GM21390 (cell line): ENCODE data around the gene NEURL4.
"Not testable (repeated sequence)": the region's sequence is repeated elsewhere in the genome, so short reads cannot be mapped to it uniquely, and the experiment has no call there.

Source experiments
- ATAC-seq: cut with Tn5 transposase; IDR thresholded peaks from one replicate; pipeline ENCODE4 v1.9.1; 2021; ENCODE audit not compliant: unreplicated experiment

NEURL4 gene

DNA sequence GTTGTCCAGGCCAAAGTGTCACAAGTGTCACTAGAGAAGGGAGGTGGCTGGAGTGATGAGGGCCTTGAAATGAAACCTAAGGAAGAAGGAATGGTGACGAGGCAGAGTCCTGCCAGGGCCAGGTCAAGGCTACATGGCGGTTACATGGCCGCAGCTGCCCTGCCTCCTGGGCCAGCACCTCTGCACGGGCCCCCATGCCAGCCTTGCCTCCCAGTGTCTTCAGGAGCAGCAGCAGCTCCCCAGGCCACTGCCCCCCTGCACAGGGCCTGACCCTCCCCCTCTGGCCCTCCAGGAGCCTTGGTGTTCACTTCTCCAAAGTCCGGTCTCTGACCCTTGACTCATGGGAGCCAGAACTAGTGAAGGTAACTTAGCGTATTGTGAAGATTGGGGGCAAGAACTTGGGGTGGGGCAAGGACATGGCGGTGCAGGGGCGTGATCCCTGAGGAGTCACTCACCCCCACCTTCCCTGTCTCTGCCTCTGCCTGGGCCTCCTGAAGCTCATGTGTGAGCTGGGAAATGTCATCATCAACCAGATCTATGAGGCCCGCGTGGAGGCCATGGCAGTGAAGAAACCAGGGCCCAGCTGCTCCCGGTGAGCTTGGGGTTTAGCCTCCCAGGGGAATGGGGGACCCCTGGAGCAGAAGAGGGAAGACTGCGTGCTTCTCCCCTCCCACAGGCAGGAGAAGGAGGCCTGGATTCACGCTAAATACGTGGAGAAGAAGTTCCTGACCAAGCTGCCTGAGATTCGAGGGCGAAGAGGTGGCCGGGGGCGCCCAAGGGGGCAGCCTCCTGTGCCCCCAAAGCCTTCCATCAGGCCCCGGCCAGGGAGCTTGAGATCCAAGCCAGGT lies 18.7 kb upstream of the NEURL4 start:
- no peak for ATAC-seq

DNA sequence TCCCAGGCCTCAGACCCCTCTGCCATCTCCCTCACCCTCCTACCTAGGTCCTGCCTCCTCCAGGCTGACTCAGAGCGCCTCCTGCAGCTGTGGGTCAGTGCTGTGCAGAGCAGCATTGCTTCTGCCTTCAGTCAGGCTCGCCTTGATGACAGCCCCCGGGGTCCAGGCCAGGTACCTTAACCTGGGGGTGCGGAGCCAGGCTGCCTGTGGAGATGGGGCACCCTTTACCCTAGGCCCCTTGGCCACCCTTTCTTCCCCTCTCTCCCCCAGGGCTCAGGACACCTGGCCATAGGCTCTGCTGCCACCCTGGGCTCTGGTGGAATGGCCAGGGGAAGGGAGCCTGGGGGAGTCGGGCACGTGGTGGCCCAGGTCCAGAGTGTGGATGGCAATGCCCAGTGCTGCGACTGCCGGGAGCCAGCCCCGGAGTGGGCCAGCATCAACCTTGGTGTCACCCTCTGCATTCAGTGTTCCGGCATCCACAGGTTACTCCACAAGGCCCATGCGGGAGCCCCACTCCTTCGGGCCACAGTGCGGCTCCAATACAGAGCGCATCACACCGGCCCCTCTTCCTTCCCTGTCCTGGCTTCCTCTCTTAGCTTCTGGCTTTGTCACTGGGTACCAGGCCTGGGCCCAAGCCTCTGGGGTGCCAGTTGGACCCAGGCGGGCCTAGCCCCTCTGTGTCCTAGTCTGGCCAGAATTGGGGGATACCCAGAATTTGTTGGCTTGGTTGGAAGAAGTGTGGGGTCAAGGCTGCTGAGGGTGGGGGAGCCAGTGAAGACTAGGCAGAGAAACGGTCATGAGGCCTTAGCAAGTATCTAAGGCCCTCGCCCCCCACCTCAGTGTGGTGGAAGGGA lies 17.9 kb upstream of the NEURL4 start:
- no peak for ATAC-seq

DNA sequence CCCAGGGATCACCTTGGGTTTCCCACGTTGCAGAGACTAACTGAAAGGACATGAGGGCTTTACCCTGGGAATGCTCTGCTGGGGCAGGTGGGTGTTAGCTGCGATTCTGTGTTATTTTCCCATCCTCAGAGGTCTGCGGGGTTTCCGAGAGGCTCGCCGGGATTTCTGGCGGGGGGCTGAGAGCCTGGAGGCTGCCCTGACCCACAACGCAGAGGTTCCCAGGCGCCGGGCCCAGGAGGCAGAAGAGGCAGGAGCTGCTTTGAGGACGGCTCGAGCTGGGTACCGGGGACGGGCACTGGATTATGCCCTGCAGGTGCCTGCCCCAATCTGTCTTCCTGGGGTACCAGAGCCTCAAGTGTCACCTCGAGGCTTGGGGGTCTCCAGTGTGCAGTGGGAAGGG lies 14.1 kb upstream of the NEURL4 start:
- no peak for ATAC-seq

DNA sequence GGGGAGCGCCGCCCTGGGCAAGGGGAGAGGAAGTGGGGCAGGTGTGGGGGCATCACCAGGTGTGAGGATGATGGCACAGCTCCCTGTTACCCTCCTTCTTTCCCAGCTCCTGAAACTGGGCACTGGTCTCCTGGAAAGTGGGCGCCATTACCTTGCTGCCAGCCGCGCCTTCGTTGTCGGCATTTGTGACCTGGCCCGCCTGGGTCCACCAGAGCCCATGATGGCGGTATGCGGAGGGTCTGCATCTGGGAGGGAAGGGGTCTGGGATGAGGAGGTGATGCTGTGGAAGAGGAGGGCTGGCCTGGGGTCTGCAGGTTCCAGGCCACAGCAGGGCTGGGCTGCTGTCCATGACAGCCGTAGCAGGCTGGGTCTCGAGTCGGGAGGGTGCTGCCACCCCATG lies 12.7 kb upstream of the NEURL4 start:
- ATAC-seq, result no peak

DNA sequence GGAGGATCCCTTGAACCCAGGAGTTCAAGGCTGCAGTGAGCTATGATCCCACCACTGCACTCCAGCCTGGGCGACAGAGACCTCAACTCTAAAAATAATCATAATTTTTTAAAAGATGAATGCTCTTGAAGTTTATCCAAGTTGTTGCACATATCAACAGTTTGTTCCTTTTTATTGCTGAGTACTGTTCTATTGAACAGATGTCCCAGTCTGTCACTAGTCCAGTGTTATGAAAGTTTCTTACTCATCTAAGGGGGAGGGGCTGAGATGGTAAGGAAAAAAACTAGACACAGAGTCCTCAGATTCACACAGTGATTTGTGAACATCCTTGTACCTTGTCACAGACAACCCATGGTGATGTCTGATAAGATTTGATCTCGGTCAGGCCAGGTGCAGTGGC lies 11.0 kb upstream of the NEURL4 start:
- ATAC-seq, result no peak

DNA sequence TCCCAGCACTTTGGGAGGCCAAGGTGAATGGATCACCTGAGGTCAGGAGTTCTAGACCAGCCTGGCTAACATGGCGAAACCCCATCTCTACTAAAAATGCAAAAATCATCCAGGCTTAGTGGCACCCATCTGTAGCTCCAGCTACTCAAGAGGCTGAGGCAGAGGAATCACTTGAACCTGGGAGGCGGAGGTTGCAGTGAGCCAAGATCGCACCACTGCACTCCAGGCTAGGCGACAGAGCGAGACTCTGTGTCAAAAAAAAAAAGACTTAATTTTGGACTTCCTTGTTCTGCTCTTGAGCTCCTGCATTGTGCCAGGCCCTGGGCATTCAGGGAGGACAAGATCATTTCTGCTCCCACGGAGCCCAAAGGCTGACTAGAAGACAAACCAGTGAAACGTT lies 8.5 kb upstream of the NEURL4 start:
- ATAC-seq, result not testable (repeated sequence)

DNA sequence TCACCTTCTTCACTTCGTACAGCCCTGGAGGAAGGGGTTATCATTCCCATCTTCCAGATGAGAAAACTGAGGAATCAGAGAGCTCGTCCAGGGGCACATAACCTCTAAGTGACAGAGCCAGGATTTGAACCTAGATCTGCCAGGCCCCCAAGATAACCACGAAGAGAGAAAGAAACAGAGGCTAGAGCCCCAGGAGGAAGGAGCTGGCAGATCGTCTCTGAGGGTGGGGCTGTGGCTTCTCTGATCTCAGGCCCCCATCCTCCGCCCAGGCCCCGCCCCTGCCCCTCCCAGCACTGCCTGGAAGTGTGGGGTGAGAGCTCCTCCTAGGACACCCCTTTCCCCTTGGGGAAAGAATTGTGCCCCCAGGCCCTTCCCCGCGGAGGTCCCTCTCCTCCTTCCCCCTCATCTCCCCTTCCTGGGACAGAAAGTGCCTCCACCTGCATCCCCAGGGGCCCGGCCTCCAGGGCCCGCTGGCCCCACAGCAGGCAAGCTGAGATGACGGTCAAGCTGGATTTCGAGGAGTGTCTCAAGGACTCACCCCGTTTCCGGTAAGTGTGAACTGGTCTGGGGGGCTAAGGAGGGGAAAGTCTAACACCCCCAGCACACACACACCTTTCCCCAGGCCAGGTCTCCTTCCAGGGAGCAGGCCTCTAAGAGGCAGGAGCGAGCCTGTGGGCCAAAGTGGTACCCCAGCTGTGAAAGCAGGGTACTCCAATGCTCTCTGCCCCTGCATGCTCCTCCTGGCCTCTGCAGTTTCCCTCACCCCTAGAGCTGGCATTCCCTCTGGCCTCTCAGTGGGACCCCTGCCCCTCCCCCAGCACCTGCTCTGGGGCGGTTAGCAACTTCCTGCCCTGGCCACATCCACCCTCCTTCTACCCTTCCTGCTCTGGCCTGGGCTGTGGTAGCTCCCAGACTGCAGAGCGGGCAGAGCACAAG lies 7.4 kb upstream of the NEURL4 start, which contains the start of gene ACAP1:
Gene ACAP1, plus strand, starts transcription at position 290 of the 936 bp plus-strand sequence. Its CDS starts 206 bp downstream, at position 496.
- no peak for ATAC-seq

DNA sequence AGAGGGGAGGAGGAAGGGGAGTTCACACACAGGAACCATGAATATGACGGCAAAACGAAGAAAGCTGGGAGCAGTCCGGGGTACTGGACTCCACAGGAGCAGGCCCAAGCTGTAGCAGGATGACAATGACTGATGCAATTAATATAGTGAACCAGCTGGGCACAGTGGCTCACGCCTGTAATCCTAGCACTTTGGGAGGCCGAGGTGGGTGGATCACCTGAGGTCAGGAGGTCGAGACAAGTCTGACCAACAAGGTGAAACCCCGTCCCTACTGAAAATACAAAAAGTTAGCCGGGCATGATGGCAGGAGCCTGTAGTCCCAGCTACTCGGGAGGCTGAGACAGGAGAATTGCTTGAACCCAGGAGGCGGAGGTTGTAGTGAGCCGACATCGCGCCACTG lies 6.6 kb upstream of the NEURL4 start:
- not testable (repeated sequence) for ATAC-seq

DNA sequence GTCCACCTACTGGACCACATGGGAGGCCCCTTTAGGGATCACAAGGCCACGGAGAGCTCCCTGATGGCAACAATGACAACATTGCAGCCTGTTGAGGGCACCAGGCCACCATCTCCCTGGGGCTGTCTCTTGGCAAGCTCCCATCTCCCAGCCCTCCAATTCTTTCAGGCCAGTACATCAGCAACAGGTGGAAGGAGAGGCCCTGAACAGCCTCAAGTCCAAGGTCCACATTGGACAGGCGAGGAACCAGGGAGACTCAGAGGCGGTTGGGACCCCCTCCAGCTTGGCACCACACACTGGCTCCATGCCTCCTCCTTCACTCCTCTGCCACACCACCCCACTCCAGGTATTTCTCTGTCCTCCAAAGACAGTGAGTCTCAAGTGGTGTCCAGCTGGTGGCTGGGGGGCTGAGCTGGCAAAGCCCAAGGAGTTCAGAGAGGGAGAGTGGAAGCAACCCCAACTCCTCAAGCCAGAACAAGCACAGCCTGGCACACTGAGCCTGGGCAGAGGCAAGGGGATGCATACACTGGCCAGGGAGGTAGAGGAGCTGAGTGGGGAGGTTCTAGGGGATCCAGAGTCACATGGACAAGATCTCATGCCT lies 5.9 kb upstream of the NEURL4 start:
- no peak for ATAC-seq

DNA sequence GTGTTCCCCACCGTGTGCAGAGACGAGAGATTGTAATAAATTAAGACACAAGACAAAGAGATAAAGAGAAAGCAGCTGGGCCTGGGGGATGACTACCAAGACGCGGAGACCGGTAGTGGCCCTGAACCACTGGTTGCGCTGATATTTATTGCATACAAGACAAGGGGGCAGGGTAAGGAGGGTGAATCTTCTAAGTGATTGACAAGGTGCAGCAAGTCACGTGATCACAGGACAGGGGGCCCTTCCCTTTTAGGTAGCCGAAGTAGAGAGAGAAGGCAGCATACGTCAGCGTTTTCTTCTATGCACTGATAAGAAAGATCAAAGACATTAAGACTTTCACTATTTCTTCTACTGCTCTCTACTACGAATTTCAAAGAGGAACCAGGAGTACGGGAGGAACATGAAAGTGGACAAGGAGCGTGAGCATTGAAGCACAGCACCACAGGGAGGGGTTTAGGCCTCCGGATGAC lies 3.5 kb upstream of the NEURL4 start:
- ATAC-seq, result not testable (repeated sequence)

DNA sequence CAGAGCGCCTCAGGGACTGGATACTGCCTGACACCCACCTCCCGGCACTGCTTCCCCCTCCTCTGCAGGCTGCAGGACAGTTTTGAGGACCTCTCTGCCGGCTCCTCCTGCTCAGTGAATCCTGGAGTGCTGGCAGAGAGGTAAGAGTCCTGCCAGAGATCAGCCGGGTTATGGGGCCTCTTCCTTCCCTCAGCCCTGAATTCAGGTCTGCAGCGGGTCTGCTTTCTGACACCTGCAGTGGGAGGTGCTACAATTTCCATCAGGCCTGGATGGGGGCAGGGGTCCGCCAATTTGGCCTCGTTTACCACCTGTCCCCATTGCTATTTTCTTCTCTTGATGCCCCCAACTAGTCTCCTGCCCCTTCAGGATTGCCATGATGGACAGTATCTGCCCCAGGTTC lies 3.0 kb upstream of the NEURL4 start:
- ATAC-seq, result no peak

DNA sequence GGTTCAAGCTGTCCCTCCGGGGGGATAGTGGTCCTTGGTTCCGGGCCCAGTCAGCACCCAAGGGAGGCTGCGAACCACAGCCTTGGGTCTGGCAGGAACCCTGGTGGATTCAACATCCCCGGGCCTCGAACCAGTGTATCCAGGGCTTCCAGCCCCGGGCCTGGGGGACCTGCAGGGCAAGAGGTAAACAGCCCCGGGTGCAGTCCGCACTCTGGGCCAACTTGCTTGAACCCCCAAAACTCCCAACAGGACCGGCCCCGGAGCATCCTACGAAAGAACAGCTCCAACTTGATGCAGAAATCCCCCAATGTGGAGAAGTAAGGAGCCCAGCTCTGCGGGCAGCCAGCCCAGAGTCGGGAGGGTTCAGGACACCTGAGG lies 1.5 kb upstream of the NEURL4 start:
- no peak for ATAC-seq

DNA sequence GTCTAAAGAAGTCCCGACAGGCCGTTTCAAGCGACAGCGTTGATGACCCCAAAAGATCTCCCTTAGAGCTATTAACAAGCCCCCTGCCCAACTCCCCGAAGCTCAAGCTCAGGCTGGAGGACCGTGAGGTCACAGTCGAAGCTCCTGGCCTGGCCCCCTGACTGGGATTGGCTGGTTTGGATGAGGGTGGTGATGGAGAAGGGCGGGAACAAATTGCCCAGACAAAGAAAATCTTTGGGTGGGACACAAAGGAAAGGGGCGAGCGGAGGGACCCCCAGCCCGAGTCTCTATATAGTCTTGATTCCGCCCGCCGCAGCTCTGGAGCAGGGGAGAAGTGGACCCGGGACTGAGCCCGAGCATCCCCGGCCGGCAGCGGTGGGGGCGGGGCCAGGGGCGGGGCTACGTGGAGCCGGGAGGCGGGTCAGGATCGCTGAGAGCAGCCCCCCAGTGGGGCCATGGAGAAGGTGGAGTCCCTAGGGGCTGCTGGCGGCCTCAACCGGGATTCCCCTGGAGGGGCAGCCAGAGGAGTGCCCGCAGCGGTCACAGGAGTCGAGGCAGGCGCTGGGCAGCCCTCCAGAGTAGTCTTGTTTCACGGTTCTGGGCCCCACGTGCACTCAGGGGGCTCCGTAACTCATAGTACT lies 982 bp upstream of the NEURL4 start:
- ATAC-seq, result peak; percentile 39

DNA sequence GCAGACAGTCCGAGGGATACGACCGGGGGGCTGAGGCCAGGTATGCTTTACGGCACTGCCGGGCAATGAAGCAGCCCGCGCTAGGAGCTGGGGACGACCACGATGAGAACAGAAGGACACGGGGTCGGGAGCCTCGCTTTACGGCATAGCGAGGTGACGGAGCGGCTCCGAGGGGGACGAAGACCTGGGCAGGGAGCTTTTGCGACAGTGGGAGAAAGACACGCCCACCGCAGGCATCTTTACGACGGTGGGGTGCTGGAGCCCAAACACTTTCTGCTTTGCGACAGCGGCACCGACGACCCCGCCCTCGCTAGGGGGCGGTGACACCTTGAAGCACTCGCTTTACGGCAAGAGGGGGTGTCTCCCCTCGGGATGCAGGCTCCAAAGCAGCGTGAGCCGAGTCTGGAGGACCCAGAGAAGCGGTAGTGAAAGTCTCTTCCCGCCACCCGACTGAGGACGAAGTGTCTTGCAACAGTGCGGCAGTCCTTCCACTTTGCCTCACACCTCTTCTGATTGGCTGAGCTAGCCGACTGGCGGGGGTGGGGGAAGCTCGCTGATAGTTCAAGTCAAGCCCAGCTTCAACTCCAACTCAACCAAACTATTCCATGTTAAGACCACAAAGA lies 350 bp upstream of the NEURL4 start:
- peak; percentile 54 for ATAC-seq

DNA sequence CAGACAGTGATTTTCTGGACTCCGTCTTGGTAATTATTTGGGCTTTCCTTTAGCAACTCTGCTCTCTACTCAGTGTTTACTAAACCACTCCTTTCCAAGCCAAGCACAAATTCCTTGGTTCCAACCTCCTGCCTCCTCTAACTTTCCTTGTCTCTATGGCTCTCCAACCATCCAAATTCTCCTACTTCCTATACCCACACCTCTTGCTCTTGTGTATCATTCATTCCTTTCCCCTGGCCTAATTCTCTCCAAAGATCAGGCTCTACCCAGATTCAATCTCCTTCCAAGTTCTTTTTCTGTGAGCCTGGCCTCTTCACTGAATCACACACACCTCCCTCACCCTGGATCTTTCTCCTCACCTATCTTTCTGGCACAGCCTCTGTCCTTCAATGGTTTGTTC lies 1.1 kb downstream of the NEURL4 start:
- no peak for ATAC-seq

DNA sequence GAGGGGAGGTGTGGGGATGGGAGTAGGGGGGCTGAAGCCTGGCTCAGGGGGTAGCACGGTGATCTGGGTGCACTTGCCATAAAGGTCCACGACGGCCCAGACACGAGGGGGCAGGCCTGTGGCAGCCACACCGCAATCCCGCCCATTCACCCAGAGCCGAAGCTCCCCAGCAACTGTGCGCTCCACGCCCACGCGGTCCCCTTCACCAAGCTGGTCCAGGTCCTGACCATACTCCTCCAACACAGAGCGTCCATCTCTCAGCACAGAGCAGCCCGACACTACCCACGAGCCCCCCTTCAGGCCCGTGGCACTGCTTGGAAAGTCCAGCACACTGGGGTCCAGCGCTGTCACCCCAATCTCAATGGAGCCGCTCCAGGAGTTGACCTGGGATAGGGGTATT lies 1.6 kb downstream of the NEURL4 start:
- ATAC-seq, result no peak

DNA sequence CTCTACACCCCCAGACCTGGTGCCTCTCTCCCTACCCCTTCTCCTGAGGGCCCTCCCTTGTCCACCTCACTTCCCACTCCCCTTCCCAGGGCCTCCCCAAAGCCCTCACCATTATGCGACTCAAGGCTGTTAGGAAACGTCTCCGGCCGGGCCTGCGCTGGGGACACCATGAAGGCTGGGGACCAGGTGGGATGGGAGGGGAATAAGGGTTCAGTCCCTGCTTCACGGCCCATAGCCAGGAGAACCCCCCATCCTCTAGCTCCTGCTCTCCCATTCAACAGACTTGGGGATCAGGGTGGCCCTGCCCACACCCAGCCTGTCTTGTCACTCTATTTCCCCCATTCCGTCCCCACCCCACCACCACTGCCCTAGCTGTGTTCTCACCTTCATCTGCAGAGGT lies 2.1 kb downstream of the NEURL4 start:
- ATAC-seq, result no peak

DNA sequence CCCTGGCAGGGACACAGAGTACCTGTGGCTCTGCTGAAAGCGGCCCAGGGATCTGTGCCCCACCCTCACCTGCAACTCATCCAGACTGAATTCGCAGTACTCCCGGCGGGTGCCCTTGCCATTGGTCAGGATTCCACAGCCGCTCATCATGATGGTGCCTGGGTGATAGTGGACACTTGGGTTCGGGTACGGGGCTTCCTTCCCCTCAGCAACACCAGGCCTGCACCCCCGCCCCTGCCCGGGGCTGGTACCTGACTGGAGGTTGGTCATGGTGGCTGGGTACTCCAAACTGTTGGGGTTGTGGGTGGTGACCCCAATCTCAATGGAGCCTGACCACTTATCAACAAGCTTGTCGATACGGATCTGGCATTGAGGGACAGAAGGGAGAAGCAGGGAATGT lies 2.9 kb downstream of the NEURL4 start:
- ATAC-seq, result no peak

DNA sequence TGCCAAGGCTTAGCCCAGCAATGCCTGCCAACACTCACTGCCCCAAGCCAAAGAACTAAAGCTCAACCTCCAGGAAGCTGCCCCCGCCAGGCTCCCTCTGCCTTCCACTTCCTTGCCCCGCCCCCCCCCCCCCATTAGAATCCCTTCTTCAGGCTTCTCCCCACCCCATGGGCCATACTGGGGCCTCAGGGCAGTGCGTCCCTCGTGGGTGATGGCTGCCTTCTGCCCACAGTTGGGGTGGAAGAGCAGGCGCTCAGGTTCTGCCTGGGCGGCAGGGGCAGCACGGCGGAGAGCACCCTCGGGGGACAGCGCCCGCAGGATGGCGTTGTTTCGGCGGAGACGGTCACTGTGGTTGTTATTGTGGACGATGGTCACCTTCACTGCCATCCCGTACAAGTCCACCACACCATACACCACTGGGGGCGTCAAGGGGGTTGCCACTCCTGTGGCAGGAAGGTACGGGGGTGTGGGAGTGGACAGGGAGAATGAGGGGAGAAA lies 4.1 kb downstream of the NEURL4 start:
- ATAC-seq, result no peak
